Measurements from ENCODE around the gene ZNF594. TPM values are rescaled to one million over a fixed set of nuclear protein-coding genes. Genes with fewer than 3 reads are reported as not detected.

The ZNF594 gene
- total and polyA plus RNA-seq, 10 of the 15 experiments (the other 5 are each of a cell fraction or from before 2014, with no cell fraction given), result 0.98 to 14.3 (median 11.1) TPM

DNA sequence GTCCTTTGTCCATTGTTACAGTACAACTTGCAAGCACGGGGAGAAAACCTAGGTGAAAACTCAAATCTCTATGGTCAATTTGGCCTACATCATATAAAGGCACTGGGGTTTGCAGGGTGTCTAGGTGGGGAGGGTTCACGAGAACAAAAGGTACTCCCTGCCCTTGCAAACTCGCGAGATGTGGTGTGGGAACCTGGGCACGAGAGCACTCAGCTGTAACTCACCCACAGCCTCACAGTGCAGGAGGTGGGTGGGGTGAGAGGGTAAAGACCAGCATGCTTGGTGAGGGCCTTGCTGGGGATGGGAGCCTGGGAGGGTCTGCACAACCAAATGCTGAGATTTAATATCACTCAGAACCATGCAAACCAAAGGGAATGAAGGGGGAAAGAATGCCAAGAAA, 18.4 kb upstream of the ZNF594 start (continued):
- TF ChIP-seq, protein P1, sequence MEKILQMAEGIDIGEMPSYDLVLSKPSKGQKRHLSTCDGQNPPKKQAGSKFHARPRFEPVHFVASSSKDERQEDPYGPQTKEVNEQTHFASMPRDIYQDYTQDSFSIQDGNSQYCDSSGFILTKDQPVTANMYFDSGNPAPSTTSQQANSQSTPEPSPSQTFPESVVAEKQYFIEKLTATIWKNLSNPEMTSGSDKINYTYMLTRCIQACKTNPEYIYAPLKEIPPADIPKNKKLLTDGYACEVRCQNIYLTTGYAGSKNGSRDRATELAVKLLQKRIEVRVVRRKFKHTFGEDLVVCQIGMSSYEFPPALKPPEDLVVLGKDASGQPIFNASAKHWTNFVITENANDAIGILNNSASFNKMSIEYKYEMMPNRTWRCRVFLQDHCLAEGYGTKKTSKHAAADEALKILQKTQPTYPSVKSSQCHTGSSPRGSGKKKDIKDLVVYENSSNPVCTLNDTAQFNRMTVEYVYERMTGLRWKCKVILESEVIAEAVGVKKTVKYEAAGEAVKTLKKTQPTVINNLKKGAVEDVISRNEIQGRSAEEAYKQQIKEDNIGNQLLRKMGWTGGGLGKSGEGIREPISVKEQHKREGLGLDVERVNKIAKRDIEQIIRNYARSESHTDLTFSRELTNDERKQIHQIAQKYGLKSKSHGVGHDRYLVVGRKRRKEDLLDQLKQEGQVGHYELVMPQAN (conservative IDR thresholded peaks at IDR 0.05), result no peak
- no peak for TF ChIP-seq ZNF274 (IDR thresholded peaks at IDR 0.05; ENCODE audit: insufficient read depth, insufficient read length)
- no peak for TF ChIP-seq RCOR1 (conservative IDR thresholded peaks at IDR 0.05; ENCODE audit: low read depth, low read length)
- TF ChIP-seq YY1 (IDR thresholded peaks at IDR 0.05; ENCODE audit: low read depth, low read length), result no peak
- peak; percentile 48 for TF ChIP-seq RUNX3 (IDR thresholded peaks at IDR 0.05; ENCODE audit: low read length)
- TF ChIP-seq, protein P2, sequence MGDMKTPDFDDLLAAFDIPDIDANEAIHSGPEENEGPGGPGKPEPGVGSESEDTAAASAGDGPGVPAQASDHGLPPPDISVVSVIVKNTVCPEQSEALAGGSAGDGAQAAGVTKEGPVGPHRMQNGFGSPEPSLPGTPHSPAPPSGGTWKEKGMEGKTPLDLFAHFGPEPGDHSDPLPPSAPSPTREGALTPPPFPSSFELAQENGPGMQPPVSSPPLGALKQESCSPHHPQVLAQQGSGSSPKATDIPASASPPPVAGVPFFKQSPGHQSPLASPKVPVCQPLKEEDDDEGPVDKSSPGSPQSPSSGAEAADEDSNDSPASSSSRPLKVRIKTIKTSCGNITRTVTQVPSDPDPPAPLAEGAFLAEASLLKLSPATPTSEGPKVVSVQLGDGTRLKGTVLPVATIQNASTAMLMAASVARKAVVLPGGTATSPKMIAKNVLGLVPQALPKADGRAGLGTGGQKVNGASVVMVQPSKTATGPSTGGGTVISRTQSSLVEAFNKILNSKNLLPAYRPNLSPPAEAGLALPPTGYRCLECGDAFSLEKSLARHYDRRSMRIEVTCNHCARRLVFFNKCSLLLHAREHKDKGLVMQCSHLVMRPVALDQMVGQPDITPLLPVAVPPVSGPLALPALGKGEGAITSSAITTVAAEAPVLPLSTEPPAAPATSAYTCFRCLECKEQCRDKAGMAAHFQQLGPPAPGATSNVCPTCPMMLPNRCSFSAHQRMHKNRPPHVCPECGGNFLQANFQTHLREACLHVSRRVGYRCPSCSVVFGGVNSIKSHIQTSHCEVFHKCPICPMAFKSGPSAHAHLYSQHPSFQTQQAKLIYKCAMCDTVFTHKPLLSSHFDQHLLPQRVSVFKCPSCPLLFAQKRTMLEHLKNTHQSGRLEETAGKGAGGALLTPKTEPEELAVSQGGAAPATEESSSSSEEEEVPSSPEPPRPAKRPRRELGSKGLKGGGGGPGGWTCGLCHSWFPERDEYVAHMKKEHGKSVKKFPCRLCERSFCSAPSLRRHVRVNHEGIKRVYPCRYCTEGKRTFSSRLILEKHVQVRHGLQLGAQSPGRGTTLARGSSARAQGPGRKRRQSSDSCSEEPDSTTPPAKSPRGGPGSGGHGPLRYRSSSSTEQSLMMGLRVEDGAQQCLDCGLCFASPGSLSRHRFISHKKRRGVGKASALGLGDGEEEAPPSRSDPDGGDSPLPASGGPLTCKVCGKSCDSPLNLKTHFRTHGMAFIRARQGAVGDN (IDR thresholded peaks at IDR 0.05), result peak; percentile 69
- TF ChIP-seq, protein P3, sequence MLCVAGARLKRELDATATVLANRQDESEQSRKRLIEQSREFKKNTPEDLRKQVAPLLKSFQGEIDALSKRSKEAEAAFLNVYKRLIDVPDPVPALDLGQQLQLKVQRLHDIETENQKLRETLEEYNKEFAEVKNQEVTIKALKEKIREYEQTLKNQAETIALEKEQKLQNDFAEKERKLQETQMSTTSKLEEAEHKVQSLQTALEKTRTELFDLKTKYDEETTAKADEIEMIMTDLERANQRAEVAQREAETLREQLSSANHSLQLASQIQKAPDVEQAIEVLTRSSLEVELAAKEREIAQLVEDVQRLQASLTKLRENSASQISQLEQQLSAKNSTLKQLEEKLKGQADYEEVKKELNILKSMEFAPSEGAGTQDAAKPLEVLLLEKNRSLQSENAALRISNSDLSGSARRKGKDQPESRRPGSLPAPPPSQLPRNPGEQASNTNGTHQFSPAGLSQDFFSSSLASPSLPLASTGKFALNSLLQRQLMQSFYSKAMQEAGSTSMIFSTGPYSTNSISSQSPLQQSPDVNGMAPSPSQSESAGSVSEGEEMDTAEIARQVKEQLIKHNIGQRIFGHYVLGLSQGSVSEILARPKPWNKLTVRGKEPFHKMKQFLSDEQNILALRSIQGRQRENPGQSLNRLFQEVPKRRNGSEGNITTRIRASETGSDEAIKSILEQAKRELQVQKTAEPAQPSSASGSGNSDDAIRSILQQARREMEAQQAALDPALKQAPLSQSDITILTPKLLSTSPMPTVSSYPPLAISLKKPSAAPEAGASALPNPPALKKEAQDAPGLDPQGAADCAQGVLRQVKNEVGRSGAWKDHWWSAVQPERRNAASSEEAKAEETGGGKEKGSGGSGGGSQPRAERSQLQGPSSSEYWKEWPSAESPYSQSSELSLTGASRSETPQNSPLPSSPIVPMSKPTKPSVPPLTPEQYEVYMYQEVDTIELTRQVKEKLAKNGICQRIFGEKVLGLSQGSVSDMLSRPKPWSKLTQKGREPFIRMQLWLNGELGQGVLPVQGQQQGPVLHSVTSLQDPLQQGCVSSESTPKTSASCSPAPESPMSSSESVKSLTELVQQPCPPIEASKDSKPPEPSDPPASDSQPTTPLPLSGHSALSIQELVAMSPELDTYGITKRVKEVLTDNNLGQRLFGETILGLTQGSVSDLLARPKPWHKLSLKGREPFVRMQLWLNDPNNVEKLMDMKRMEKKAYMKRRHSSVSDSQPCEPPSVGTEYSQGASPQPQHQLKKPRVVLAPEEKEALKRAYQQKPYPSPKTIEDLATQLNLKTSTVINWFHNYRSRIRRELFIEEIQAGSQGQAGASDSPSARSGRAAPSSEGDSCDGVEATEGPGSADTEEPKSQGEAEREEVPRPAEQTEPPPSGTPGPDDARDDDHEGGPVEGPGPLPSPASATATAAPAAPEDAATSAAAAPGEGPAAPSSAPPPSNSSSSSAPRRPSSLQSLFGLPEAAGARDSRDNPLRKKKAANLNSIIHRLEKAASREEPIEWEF (IDR thresholded peaks at IDR 0.05; ENCODE audit: insufficient replicate concordance, low read depth, low read length), result no peak
- TF ChIP-seq POLR2AphosphoS2 (IDR thresholded peaks at IDR 0.05; ENCODE audit: low read depth, low read length), result 0 out of 2 replicates have a peak, but pooled peaks have one; percentile 12
- TF ChIP-seq FOXM1 (IDR thresholded peaks at IDR 0.05; ENCODE audit: low read depth, low read length), result peak; percentile 16; the same call in 1 of the 2 replicates

Data from GM12878 (cell line).